H1 (cell line): Measurements from ENCODE around the gene SRRM5.

Experiments
- CTCF ChIP-seq, 3 experiments: IDR thresholded peaks; 1 replicate in 2 of 3; 2 replicates in 1 of 3; pipeline versions ENCODE4 v1.5.1 to v1.6.1; 2011; ENCODE audit warnings: low read length in 3 of 3, mild to moderate bottlenecking in 3 of 3, inconsistent platforms in 2 of 3, low read depth in 1 of 3, moderate library complexity in 1 of 3; ENCODE audit not compliant: insufficient read depth in 1 of 3; ENCODE audit errors: control extremely low read depth in 1 of 3
- JUN ChIP-seq: IDR thresholded peaks from 2 replicates; pipeline ENCODE4 v1.6.1; 2011; ENCODE audit warnings: low read depth, mild to moderate bottlenecking, improper control_type of control experiment, low read length
- NRF1 ChIP-seq: IDR thresholded peaks from 2 replicates; pipeline ENCODE4 v1.6.1; 2011; ENCODE audit warnings: mild to moderate bottlenecking, low read depth, low read length, improper control_type of control experiment
- POLR2A ChIP-seq, 2 experiments: IDR thresholded peaks; 1 replicate in 1 of 2; 2 replicates in 1 of 2; pipeline ENCODE4 v1.6.1; 2011; ENCODE audit warnings: low read depth in 2 of 2, low read length in 2 of 2, mild to moderate bottlenecking in 2 of 2; ENCODE audit errors: control extremely low read depth in 1 of 2
- SP4 ChIP-seq: IDR thresholded peaks from 2 replicates; pipeline ENCODE4 v1.6.1; 2012; ENCODE audit warnings: low read length, inconsistent platforms
- SUZ12 ChIP-seq: fragments of 200-600 bp; sonication (generic); IDR thresholded peaks from 2 replicates; pipeline ENCODE4 v1.6.1; 2012; ENCODE audit warnings: mild to moderate bottlenecking, inconsistent platforms, low read length, moderate library complexity, mixed read lengths
- TBP ChIP-seq: IDR thresholded peaks from 2 replicates; pipeline ENCODE4 v1.6.1; 2011; ENCODE audit warnings: low read depth, low read length, improper control_type of control experiment

GRCh38 chr19:43622070-43622469 is 10.2 kb downstream of the SRRM5 start:
- no peak for TF ChIP-seq CTCF (IDR thresholded peaks at IDR 0.05; ENCODE audit: control extremely low read depth in 1 of 3, insufficient read depth in 1 of 3, low read depth in 1 of 3, low read length in 3 of 3)
- TF ChIP-seq SUZ12, result no peak
- TF ChIP-seq POLR2A (IDR thresholded peaks at IDR 0.05; ENCODE audit: control extremely low read depth in 1 of 2, low read depth in 2 of 2, low read length in 2 of 2), result no peak
- TF ChIP-seq SP4, result no peak
- TF ChIP-seq TBP, result no peak
- TF ChIP-seq JUN, result no peak
- no peak for TF ChIP-seq NRF1
